HG03135 (cell line): ENCODE measurements around the gene RPA3.
"Not testable (repeated sequence)": the region's sequence is repeated elsewhere in the genome, so short reads cannot be mapped to it uniquely, and the experiment has no call there.

ENCODE experiments used
- ATAC-seq: cut with Tn5 transposase; IDR thresholded peaks from one replicate; pipeline ENCODE4 v1.9.1; 2021; ENCODE audit warnings: mild to moderate bottlenecking, moderate library complexity; ENCODE audit not compliant: unreplicated experiment

Gene RPA3

DNA sequence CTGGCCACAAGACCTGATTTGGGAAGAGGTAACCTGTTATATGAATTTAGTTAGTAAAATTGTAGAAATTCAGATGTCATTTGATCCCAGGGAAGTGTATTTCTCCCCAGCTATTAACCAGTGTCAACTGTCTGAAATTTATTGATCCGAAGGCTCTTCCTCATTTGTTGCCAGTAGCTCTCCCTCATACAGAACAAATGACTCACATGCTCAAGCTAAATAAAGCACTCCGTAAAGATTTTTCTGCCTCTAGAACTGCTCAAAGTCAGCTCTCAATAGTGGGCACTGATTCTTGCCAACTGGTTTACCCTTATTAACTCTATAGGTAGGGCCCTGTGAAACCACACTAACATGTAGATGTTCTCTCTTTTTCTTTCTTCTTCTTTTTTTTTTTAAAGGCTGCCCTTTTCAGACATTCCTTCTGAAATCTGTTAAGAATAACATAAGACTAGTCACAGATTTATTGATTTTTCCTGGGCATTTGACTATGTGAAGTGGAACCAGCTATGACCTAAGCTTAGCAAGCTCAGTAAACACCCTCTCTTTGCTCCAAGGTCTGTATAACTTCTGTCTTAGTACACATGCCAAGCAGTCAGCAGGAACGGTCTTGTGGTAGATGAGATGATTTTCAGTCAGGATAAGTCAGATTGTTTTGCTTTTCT lies 21.8 kb downstream of the RPA3 start:
- ATAC-seq = no peak

GRCh38 chr7:7695111-7695817 lies 23.1 kb downstream of the RPA3 start:
- no peak for ATAC-seq

DNA sequence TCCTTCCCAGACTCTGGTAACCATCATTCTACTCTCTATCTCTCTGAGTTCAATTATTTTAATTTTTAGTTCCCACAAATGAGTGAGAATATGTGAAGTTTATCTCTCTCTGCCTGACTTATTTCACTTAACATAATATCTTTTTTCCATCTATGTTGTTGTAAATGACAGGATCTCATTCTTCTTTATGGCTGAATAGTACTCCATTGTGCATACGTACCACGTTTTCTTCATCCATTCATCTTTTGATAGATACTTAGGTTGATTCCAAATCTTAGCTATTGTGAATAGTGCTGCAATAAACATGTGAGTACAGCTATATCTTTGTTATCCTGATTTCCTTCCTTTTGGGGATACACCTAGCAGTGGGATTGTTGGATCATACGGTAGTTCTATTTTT lies 23.9 kb downstream of the RPA3 start:
- ATAC-seq = no peak

DNA sequence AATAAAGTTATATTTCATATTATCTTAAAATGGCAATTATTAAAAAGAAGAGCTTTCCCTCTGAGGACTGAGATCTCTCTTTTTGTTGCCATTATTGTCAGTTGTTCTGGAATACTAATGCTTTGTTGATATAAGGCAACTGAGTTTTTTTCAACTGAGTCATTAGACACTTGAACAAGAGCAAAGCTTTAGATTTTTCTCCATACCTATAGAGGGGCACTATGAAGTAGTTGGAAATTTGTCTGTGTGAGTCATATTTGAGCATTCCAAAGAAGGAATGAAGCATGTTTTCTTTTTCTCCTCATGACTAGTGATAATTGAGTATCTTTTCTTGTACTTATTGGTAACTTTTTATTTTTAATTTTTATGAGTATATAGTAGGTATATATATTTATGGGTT lies 24.5 kb downstream of the RPA3 start:
- ATAC-seq = no peak

GRCh38 chr7:7688956-7689355 lies 29.5 kb downstream of the RPA3 start:
- no peak for ATAC-seq

DNA sequence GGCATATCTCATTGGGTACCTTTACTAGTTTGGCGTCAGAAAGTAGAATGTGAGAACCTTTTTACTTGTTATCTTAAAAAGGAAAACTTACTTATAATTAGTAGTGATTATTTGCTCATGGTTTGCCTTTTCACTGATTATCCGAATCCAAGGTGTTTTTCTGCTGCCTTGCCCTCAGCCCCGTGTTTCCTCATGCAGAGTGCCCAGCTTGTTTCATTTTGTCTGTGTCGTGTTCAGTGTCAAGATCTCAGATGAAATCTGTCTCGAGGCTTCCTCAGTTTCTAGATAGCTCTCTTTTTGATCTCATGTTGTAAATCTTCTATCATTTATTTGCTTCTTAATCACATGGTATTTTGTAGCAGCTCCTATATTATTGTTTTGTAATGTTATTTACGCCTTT lies 30.1 kb downstream of the RPA3 start:
- no peak for ATAC-seq

- ATAC-seq = no peak
These were observed 30.6 kb downstream of the RPA3 start for GRCh38 chr7:7687800-7688199.

- no peak for ATAC-seq
These were observed 31.4 kb downstream of the RPA3 start for GRCh38 chr7:7686811-7687508.

- no peak for ATAC-seq
These were observed 35.5 kb downstream of the RPA3 start for GRCh38 chr7:7682861-7683260.

DNA sequence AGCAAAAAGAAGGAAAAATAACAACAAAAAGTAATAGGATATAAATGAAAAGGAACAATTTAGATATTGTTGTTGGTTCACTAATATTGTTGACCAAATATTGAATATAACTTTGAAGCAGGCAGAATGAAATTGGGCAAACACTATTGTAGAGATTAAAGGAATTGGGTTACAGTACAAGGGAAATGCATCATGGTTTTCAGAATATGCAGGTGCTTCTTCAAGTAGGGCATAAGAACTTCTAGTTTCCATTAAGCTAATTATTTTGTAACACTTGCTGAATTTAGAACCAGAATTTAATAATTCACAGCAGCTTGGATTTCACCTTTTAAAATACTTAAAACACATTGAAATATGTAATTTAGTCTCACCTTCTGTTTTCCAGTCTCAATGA lies 36.5 kb downstream of the RPA3 start:
- ATAC-seq = no peak

GRCh38 chr7:7681191-7681935 lies 37.0 kb downstream of the RPA3 start:
- ATAC-seq = no peak

GRCh38 chr7:7679640-7680039 lies 38.8 kb downstream of the RPA3 start:
- not testable (repeated sequence) for ATAC-seq

DNA sequence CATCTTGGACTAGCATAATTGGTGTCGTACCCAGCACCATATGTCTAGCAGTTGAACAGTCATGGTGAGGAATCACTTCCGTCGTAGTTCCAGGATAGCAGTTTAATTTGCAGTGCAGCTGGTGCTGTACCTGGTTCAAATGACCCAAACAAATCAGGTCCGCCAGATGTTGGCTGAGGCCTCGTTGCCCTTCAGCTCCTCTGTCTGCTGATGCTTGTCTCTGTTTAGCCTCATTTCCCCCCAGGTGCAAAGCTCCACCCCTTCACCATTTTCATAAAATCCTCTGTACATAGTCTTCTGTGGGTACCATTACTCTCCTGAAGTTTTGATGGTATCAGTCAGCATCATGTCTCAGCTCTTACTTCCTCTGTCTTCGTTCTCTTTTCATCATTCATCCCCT lies 42.7 kb downstream of the RPA3 start:
- ATAC-seq = no peak

DNA sequence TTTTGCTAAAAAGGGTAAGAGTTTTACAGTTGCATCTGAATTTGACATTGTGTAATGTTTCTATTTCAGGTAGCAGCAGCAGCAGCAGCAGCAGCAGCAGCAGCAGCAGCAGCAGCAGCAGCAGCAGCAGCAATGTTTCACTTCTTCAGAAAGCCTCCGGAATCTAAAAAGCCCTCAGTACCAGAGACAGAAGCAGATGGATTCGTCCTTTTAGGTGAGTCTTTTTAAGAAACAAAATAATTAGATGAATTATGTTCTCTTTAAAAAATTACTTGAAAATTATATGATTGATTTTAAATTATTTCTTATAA lies 45.2 kb downstream of the RPA3 start:
- ATAC-seq = no peak

DNA sequence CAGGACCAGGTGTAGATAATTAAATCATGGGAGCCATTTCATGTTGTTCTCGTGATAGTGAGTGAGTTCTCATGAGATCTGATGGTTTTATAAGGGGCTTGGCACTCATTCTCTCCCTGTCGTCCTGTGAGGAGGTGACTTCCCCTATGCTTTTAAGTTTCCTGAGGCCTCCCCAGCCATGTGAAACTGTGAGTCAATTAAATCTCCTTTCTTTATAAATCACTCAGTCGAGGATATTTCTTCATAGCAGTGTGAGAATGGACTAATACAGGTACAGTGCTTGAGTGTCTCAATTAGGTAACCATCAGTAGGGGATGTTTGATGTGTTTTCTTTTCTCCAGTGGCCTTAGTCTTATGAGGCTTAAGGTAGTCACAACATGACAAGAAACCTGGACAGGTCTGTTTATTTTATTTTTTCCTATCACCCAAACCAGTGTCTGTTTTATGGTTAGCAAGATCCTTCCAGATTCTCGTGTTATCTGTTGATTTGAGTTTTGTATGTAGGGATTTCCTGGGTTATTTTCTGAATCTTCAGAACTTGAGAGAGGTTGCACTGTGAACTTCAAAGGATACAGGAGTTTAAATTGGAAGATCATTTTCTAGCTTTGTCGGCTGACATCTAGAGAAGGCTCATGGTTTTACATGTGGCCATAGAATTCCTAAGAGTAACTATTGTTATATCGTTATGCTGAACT lies 45.7 kb downstream of the RPA3 start:
- no peak for ATAC-seq

DNA sequence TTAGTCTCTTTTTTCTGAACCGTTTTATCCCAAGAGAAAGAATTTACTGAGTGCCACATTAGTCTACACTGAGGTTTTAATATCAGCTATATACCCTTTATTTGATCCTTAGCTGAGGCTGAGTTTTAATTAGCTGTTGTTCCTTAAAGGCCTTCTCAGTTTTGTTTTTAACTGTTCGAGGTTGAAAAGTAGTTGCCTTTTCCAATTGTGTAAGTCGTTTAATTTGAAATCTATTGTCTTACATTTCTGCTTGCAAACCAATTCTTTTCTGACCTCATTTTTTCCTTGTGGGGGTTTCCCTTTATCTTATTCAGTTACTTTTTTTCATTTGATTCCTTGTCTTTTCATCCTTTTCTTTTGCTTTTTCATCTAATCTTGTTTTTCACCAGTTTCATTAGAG lies 47.0 kb downstream of the RPA3 start:
- no peak for ATAC-seq

DNA sequence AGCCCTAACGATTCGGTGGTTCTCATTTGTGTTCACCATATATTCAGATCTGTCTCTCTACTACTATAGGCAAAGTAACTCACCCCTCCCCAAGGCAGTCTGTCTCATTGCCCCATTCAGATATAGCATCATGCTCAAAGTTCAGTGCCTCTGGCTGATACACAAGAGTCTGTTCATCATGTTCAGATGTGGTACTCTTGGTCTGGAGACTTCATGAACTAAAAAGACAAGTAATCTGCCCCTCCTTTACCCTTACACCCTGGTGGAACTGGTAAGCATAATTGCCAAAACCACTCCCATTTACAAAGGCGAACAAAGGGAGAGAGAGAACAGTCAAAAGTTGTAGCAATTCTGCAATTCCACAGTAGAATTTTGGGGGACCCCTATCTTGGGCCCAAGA lies 47.9 kb downstream of the RPA3 start:
- no peak for ATAC-seq

- no peak for ATAC-seq
These were observed 49.7 kb downstream of the RPA3 start for GRCh38 chr7:7668706-7669105.

- no peak for ATAC-seq
These were observed 51.2 kb downstream of the RPA3 start for GRCh38 chr7:7667187-7667586.

GRCh38 chr7:7665031-7665430 lies 53.4 kb downstream of the RPA3 start:
- no peak for ATAC-seq

- no peak for ATAC-seq
These were observed 54.1 kb downstream of the RPA3 start for GRCh38 chr7:7664291-7664690.
